K562 (cell line): Measurements from ENCODE around the gene IQGAP3.

Experiments
- ARID2 ChIP-seq: fragments of 450-650 bp; IDR thresholded peaks from 2 replicates; pipeline ENCODE4 v1.6.1; 2017; ENCODE audit warnings: antibody characterized with exemption, mild to moderate bottlenecking
- CHD2 ChIP-seq: IDR thresholded peaks from 2 replicates; pipeline ENCODE4 v1.6.1; 2011; ENCODE audit warnings: low read depth, low read length
- CTBP1 ChIP-seq: fragments of 450-650 bp; IDR thresholded peaks from 2 replicates; pipeline ENCODE4 v1.6.1; 2016; ENCODE audit warnings: borderline replicate concordance
- MEIS2 ChIP-seq: fragments of 450-650 bp; IDR thresholded peaks from 2 replicates; pipeline ENCODE4 v1.6.1; 2014; ENCODE audit warnings: mild to moderate bottlenecking; ENCODE audit not compliant: partially characterized antibody
- POLR2A ChIP-seq: fragments of 450-650 bp; conservative IDR thresholded peaks from 2 replicates; pipeline ENCODE4 v1.6.1; 2016
- RAD21 ChIP-seq, 2 experiments: fragments of 250-450 bp in 1 of 2; fragments of 450-650 bp in 1 of 2; sonication (Bioruptor Pico) in 1 of 2; formaldehyde crosslinking in 1 of 2; IDR thresholded peaks in 1 of 2; conservative IDR thresholded peaks in 1 of 2; 2 replicates each; pipeline versions ENCODE4 v1.4.0 to v1.8.0; 2020 to 2022; ENCODE audit warnings: mild to moderate bottlenecking in 2 of 2, moderate library complexity in 1 of 2
- SMC3 ChIP-seq: conservative IDR thresholded peaks from 2 replicates; pipeline ENCODE4 v1.6.1; 2011; ENCODE audit warnings: low read depth, low read length, improper control_type of control experiment; ENCODE audit not compliant: insufficient read depth
- TF ChIP-seq, protein P1 (sequence below): fragments of 450-650 bp; IDR thresholded peaks from 2 replicates; pipeline ENCODE4 v1.6.1; 2016; ENCODE audit warnings: mild to moderate bottlenecking
- TF ChIP-seq, protein P2 (sequence below), 3 experiments: IDR thresholded peaks in 2 of 3; conservative IDR thresholded peaks in 1 of 3; 2 replicates each; pipeline ENCODE4 v1.5.1; 2011 to 2012; ENCODE audit warnings: low read length in 3 of 3, mild to moderate bottlenecking in 3 of 3, control low read depth in 2 of 3, improper control_type of control experiment in 1 of 3, inconsistent platforms in 1 of 3, low read depth in 1 of 3, mixed read lengths in 1 of 3, moderate library complexity in 1 of 3; ENCODE audit not compliant: insufficient read depth in 2 of 3
- TF ChIP-seq, protein P3 (sequence below), 2 experiments: IDR thresholded peaks in 1 of 2; conservative IDR thresholded peaks in 1 of 2; 2 replicates each; pipeline ENCODE4 v1.6.1; 2016; ENCODE audit warnings: low read depth in 2 of 2, mild to moderate bottlenecking in 1 of 2, missing compliant biosample characterization in 1 of 2, missing genetic modification characterization in 1 of 2, moderate library complexity in 1 of 2
- TF ChIP-seq, protein P4 (sequence below): sonication (generic); formaldehyde crosslinking; IDR thresholded peaks from 2 replicates; pipeline ENCODE4 v1.8.0; 2022; ENCODE audit warnings: missing genetic modification reagents, mild to moderate bottlenecking, moderate library complexity, borderline replicate concordance

DNA sequence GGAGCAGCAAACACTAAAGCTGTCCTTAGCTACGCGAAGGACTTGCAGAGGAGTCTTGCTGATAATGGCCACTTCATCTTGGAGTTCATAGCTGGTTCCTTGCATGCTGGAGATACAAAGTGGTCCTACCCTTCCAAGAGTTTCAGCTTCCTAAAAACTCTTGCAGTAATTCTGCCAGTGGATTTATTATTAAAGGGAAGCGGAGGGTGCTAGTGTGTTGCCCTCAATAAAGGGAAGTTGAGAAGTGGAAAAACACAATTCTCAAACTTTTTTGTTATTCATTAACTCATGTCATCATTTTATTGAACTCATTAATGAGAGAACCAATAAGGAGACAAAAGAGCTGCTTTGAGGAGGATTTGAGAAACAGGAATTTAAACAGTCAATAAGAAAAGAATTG is 40.3 kb upstream of the IQGAP3 start:
- no peak for TF ChIP-seq ARID2
- TF ChIP-seq CTBP1: no peak
- TF ChIP-seq, protein P1, sequence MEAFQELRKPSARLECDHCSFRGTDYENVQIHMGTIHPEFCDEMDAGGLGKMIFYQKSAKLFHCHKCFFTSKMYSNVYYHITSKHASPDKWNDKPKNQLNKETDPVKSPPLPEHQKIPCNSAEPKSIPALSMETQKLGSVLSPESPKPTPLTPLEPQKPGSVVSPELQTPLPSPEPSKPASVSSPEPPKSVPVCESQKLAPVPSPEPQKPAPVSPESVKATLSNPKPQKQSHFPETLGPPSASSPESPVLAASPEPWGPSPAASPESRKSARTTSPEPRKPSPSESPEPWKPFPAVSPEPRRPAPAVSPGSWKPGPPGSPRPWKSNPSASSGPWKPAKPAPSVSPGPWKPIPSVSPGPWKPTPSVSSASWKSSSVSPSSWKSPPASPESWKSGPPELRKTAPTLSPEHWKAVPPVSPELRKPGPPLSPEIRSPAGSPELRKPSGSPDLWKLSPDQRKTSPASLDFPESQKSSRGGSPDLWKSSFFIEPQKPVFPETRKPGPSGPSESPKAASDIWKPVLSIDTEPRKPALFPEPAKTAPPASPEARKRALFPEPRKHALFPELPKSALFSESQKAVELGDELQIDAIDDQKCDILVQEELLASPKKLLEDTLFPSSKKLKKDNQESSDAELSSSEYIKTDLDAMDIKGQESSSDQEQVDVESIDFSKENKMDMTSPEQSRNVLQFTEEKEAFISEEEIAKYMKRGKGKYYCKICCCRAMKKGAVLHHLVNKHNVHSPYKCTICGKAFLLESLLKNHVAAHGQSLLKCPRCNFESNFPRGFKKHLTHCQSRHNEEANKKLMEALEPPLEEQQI: no peak
- TF ChIP-seq, protein P2, sequence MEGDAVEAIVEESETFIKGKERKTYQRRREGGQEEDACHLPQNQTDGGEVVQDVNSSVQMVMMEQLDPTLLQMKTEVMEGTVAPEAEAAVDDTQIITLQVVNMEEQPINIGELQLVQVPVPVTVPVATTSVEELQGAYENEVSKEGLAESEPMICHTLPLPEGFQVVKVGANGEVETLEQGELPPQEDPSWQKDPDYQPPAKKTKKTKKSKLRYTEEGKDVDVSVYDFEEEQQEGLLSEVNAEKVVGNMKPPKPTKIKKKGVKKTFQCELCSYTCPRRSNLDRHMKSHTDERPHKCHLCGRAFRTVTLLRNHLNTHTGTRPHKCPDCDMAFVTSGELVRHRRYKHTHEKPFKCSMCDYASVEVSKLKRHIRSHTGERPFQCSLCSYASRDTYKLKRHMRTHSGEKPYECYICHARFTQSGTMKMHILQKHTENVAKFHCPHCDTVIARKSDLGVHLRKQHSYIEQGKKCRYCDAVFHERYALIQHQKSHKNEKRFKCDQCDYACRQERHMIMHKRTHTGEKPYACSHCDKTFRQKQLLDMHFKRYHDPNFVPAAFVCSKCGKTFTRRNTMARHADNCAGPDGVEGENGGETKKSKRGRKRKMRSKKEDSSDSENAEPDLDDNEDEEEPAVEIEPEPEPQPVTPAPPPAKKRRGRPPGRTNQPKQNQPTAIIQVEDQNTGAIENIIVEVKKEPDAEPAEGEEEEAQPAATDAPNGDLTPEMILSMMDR (IDR thresholded peaks at IDR 0.05 in 2 of 3, conservative IDR thresholded peaks at IDR 0.05 in 1 of 3; ENCODE audit: insufficient read depth in 2 of 3, low read depth in 1 of 3, low read length in 3 of 3): no peak
- TF ChIP-seq, protein P3, sequence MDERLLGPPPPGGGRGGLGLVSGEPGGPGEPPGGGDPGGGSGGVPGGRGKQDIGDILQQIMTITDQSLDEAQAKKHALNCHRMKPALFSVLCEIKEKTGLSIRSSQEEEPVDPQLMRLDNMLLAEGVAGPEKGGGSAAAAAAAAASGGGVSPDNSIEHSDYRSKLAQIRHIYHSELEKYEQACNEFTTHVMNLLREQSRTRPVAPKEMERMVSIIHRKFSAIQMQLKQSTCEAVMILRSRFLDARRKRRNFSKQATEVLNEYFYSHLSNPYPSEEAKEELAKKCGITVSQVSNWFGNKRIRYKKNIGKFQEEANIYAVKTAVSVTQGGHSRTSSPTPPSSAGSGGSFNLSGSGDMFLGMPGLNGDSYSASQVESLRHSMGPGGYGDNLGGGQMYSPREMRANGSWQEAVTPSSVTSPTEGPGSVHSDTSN (CRISPR knock-in tag; IDR thresholded peaks at IDR 0.05; ENCODE audit: low read depth): no peak
- TF ChIP-seq, protein P3 (tag; conservative IDR thresholded peaks at IDR 0.05; ENCODE audit: low read depth): no peak
- no peak for TF ChIP-seq SMC3
- no peak for TF ChIP-seq RAD21 (CRISPR knock-in tag; conservative IDR thresholded peaks at IDR 0.05 in 1 of 2, IDR thresholded peaks at IDR 0.05 in 1 of 2)
- TF ChIP-seq POLR2A: no peak
- no peak for TF ChIP-seq MEIS2
- TF ChIP-seq, protein P4, sequence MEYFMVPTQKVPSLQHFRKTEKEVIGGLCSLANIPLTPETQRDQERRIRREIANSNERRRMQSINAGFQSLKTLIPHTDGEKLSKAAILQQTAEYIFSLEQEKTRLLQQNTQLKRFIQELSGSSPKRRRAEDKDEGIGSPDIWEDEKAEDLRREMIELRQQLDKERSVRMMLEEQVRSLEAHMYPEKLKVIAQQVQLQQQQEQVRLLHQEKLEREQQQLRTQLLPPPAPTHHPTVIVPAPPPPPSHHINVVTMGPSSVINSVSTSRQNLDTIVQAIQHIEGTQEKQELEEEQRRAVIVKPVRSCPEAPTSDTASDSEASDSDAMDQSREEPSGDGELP (CRISPR knock-in tag): no peak
- TF ChIP-seq CHD2: no peak
